ENCODE results near the gene BAG3. TPM values are rescaled to one million over a fixed set of nuclear protein-coding genes. Genes with fewer than 3 reads are reported as not detected.
A peak's percentile ranks its signal among the peaks of the same experiment; 100 is the strongest.

BAG3 gene
- total and polyA plus RNA-seq, 2 of the 4 experiments (the other 2 are of a cell fraction): 5.4 to 42.5 TPM

DNA sequence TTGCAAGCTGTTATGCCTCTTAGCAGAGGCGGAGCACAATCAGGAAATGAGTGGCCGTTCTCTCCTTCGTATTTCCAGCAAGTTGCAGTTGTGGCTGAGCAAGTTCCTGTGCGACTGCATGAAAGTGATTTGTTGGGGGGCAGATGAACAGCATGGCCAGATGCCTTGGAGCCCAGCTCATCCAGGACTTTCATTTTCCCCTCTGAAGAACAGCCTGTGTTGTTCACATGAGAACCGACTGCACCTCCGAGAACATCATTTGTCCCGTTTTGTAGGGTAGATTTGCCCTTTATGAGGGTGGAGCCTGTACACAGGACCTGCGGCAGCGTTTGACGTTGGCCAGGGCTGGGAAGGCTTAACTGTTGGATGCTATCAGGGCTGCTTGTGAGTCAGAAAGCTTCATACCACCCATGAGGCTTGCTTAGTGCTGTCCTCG, 4.4 kb downstream of the BAG3 start:
- Histone ChIP-seq H3K9me1 (ENCODE audit: insufficient read depth, low read length) (peaks cover 38% of the 10 kb centered on the region), H3K4me3 (ENCODE audit: insufficient read depth, low read depth, low read length) (peak overlapping the region; percentile 41), H4K5ac (ENCODE audit: low read depth, low read length) (0 out of 2 replicates have a peak overlapping the region, but pooled peaks have one; percentile 66), H3K27ac (ENCODE audit: insufficient read depth, low read length) (peak overlapping the region; percentile 64), H2BK120ac (ENCODE audit: low read depth, low read length) (peak overlapping the region; percentile 50; the same call in 1 of the 2 replicates), H3K4me2 (ENCODE audit: low read depth, low read length) (peak overlapping the region; percentile 95), H2AK5ac (ENCODE audit: low read depth, low read length) (peak overlapping the region; percentile 8; the same call in 1 of the 2 replicates), H3K9ac (ENCODE audit: low read depth, low read length) (peak overlapping the region; percentile 18), H3K18ac (ENCODE audit: low read depth, low read length) (peak overlapping the region; percentile 42; the same call in 1 of the 2 replicates), H3K36me3 (ENCODE audit: control insufficient read depth, insufficient read depth, low read length) (peaks cover 19% of the 10 kb centered on the region), H3K27me3 (ENCODE audit: control insufficient read depth, insufficient read depth, low read length) (no peaks in the 10 kb centered on the region), H3K14ac (replicated peaks; ENCODE audit: low read depth, low read length) (peak overlapping the region; percentile 72), H2BK15ac (ENCODE audit: low read depth, low read length) (no peak overlapping the region), H3K4me1 (ENCODE audit: control insufficient read depth, insufficient read depth, low read length) (peaks cover 43% of the 10 kb centered on the region), H3K79me1 (ENCODE audit: low read depth in 1 of 2, low read length in 2 of 2) (peaks cover 3 to 65% of the 10 kb centered on the region in 2 experiments; a peak in 2 of 4 replicates), H3K4ac (ENCODE audit: low read depth, low read length) (peak overlapping the region; percentile 62), H4K91ac (ENCODE audit: insufficient read depth, low read depth, low read length) (peak overlapping the region; percentile 17), H2AFZ (replicated peaks; ENCODE audit: low read length, poor library complexity) (peak overlapping the region; percentile 58), H3K23ac (ENCODE audit: low read depth, low read length) (peak overlapping the region; percentile 79), H2AK9ac (replicated peaks; ENCODE audit: low read depth, low read length, poor library complexity) (peak overlapping the region; percentile 90), H3K56ac (ENCODE audit: extremely low read depth, insufficient read depth, low read length) (peak overlapping the region; percentile 19; the same call in 1 of the 2 replicates), H4K20me1 (ENCODE audit: insufficient read depth, low read length) (peaks cover 78% of the 10 kb centered on the region), H2BK20ac (ENCODE audit: low read depth, low read length) (peak overlapping the region; percentile 28; the same call in 1 of the 2 replicates), H3K9me3 (ENCODE audit: control insufficient read depth, insufficient read depth, low read length) (no peaks in the 10 kb centered on the region), H4K8ac (ENCODE audit: low read depth in 2 of 2, low read length in 2 of 2) (peak overlapping the region in 1 of 2 experiments; percentile 33; a peak in 2 of 4 replicates), H2BK5ac (ENCODE audit: low read depth, low read length, poor library complexity, severe bottlenecking) (peak overlapping the region; percentile 82)
- ChIA-PET POLR2A (ENCODE audit: unreplicated experiment) (no interaction called here), CTCF (interaction anchor here (0.6 kb wide), 1 partner anchor 956 kb away, joined by 5 read pairs; no protein-coding TSS in a partner anchor)
- WGBS, 2 experiments (ENCODE audit: extremely low coverage in 2 of 2, insufficient read length in 1 of 2): 50% methylated on average over 4 of the region's 11 CpGs; no CpG with 5 or more reads in 1 of the 2 experiments
- intact Hi-C loops (cut with micrococcal nuclease) (no loop called here), in situ Hi-C loops (cut with MboI; ENCODE audit: low sequenced_read_pairs) (no loop called here), dilution Hi-C loops (cut with HindIII; ENCODE audit: low sequenced_read_pairs, unreplicated experiment) (no loop called here)
- DNase-seq (peak; percentile 88), ATAC-seq (ENCODE audit: low read depth) (peak; percentile 15)
- TF ChIP-seq BHLHE40 (IDR thresholded peaks at IDR 0.05; ENCODE audit: low read depth, low read length): no peak
- TF ChIP-seq, protein P1, sequence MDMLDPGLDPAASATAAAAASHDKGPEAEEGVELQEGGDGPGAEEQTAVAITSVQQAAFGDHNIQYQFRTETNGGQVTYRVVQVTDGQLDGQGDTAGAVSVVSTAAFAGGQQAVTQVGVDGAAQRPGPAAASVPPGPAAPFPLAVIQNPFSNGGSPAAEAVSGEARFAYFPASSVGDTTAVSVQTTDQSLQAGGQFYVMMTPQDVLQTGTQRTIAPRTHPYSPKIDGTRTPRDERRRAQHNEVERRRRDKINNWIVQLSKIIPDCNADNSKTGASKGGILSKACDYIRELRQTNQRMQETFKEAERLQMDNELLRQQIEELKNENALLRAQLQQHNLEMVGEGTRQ (IDR thresholded peaks at IDR 0.05; ENCODE audit: low read depth, low read length): peak; percentile 4; the same call in 1 of the 2 replicates
- no peak for TF ChIP-seq CHD1 (IDR thresholded peaks at IDR 0.05; ENCODE audit: low read depth, low read length)
- peak; percentile 18; the same call in 1 of the 2 replicates for TF ChIP-seq FOS (IDR thresholded peaks at IDR 0.05; ENCODE audit: low read depth, low read length)
- no peak for TF ChIP-seq MAFK (IDR thresholded peaks at IDR 0.05; ENCODE audit: low read depth, low read length)
- peak; percentile 61; the same call in 1 of the 2 replicates for TF ChIP-seq POLR2A (IDR thresholded peaks at IDR 0.05; ENCODE audit: low read depth, low read length)
- no TSS peak for BruUV-seq (replicated peaks)
